IMR-90 (cell line): Measurements from ENCODE around the gene TIGD2. TPM values are rescaled to one million over a fixed set of nuclear protein-coding genes. Genes with fewer than 3 reads are reported as not detected.

Source experiments
- ATAC-seq: fragments of 200-7000 bp; cut with Tn5 transposase; 2 replicates; pipeline ENCODE4 v1.9.1; 2020; ENCODE audit warnings: low read depth, mild to moderate bottlenecking, moderate library complexity
- BruUV-seq: library from RNA; stranded (reverse); fragments of 400-500 nt; replicated peaks from 2 replicates; lab custom pipeline; 2021; lab: Mats Ljungman, UMichigan
- CTCF ChIA-PET: fragments of 300-600 bp; formaldehyde crosslinking; extraction: SDS; loops from one replicate; lab custom pipeline; 2021; ENCODE audit warnings: antibody characterized with exemption; lab: Yijun Ruan, JAX
- POLR2A ChIA-PET: fragments of 300-600 bp; sonication (Branson Sonifier 250); formaldehyde crosslinking; loops from one replicate; lab custom pipeline; 2022; ENCODE audit warnings: antibody characterized with exemption; ENCODE audit not compliant: unreplicated experiment; lab: Charles Lee
- DNase-seq: peaks from one replicate; pipeline ENCODE4 v3.0.0; 2013
- H2AFZ ChIP-seq: replicated peaks from 2 replicates; pipeline ENCODE3; 2013; ENCODE audit warnings: low read length, mild to moderate bottlenecking; ENCODE audit not compliant: poor library complexity
- H2AK5ac ChIP-seq: 2 replicates; pipeline ENCODE4 v1.6.1; 2013; ENCODE audit warnings: low read depth, low read length, inconsistent platforms
- H2AK9ac ChIP-seq: replicated peaks from 2 replicates; pipeline ENCODE3; 2013; ENCODE audit warnings: mild to moderate bottlenecking, low read depth, low read length, moderate library complexity; ENCODE audit not compliant: poor library complexity
- H2BK120ac ChIP-seq: 2 replicates; pipeline ENCODE4 v1.6.1; 2013; ENCODE audit warnings: low read depth, low read length, inconsistent platforms
- H2BK15ac ChIP-seq: 3 replicates; pipeline ENCODE4 v1.6.1; 2013; ENCODE audit warnings: low read depth, low read length, inconsistent platforms
- H2BK20ac ChIP-seq: 2 replicates; pipeline ENCODE4 v1.6.1; 2013; ENCODE audit warnings: low read depth, mild to moderate bottlenecking, inconsistent platforms, low read length, moderate library complexity
- H2BK5ac ChIP-seq: 2 replicates; pipeline ENCODE4 v1.6.1; 2013; ENCODE audit warnings: mild to moderate bottlenecking, low read depth, low read length, inconsistent platforms; ENCODE audit not compliant: poor library complexity, severe bottlenecking
- H3K14ac ChIP-seq: replicated peaks from 2 replicates; pipeline ENCODE4 v1.6.1; 2013; ENCODE audit warnings: low read depth, low read length, inconsistent platforms
- H3K18ac ChIP-seq: 2 replicates; pipeline ENCODE4 v1.6.1; 2013; ENCODE audit warnings: low read depth, low read length, control low read depth
- H3K23ac ChIP-seq: 2 replicates; pipeline ENCODE4 v1.6.1; 2013; ENCODE audit warnings: low read depth, low read length, inconsistent platforms
- H3K27ac ChIP-seq: 2 replicates; pipeline ENCODE4 v1.5.1; 2013; ENCODE audit warnings: mild to moderate bottlenecking, control low read depth, low read length; ENCODE audit not compliant: insufficient read depth
- H3K27me3 ChIP-seq: 2 replicates; pipeline ENCODE4 v1.6.1; 2013; ENCODE audit warnings: low read length; ENCODE audit not compliant: control insufficient read depth, insufficient read depth
- H3K36me3 ChIP-seq: 2 replicates; pipeline ENCODE4 v1.6.1; 2013; ENCODE audit warnings: low read length, mixed read lengths; ENCODE audit not compliant: control insufficient read depth, insufficient read depth
- H3K4ac ChIP-seq: 2 replicates; pipeline ENCODE4 v1.6.1; 2013; ENCODE audit warnings: low read depth, low read length, inconsistent platforms
- H3K4me1 ChIP-seq: 2 replicates; pipeline ENCODE4 v1.6.1; 2013; ENCODE audit warnings: low read length, mixed read lengths; ENCODE audit not compliant: control insufficient read depth, insufficient read depth
- H3K4me2 ChIP-seq: 2 replicates; pipeline ENCODE4 v1.6.1; 2013; ENCODE audit warnings: low read depth, mild to moderate bottlenecking, control low read depth, low read length, moderate library complexity
- H3K4me3 ChIP-seq: 2 replicates; pipeline ENCODE4 v1.5.1; 2013; ENCODE audit warnings: low read depth, mild to moderate bottlenecking, control low read depth, low read length, moderate library complexity; ENCODE audit not compliant: insufficient read depth
- H3K56ac ChIP-seq: 2 replicates; pipeline ENCODE4 v1.6.1; 2013; ENCODE audit warnings: low read length, inconsistent platforms; ENCODE audit not compliant: insufficient read depth; ENCODE audit errors: extremely low read depth
- H3K79me1 ChIP-seq, 2 experiments: 2 replicates each; pipeline ENCODE4 v1.6.1; 2013; ENCODE audit warnings: low read length in 2 of 2, inconsistent platforms in 1 of 2, low read depth in 1 of 2
- H3K9ac ChIP-seq: 2 replicates; pipeline ENCODE4 v1.6.1; 2013; ENCODE audit warnings: low read depth, low read length, control low read depth
- H3K9me1 ChIP-seq: 2 replicates; pipeline ENCODE4 v1.6.1; 2013; ENCODE audit warnings: low read length, inconsistent platforms; ENCODE audit not compliant: insufficient read depth
- H3K9me3 ChIP-seq: 2 replicates; pipeline ENCODE4 v1.6.1; 2013; ENCODE audit warnings: low read length; ENCODE audit not compliant: control insufficient read depth, insufficient read depth
- H4K20me1 ChIP-seq: 2 replicates; pipeline ENCODE4 v1.6.1; 2013; ENCODE audit warnings: low read length, inconsistent platforms; ENCODE audit not compliant: insufficient read depth
- H4K5ac ChIP-seq: 2 replicates; pipeline ENCODE4 v1.6.1; 2013; ENCODE audit warnings: mild to moderate bottlenecking, low read depth, low read length, control low read depth
- H4K8ac ChIP-seq, 2 experiments: 2 replicates each; pipeline ENCODE4 v1.6.1; 2013; ENCODE audit warnings: low read depth in 2 of 2, low read length in 2 of 2, control low read depth in 1 of 2, inconsistent platforms in 1 of 2
- H4K91ac ChIP-seq: 2 replicates; pipeline ENCODE4 v1.6.1; 2013; ENCODE audit warnings: low read depth, low read length, inconsistent platforms; ENCODE audit not compliant: insufficient read depth
- BHLHE40 ChIP-seq: fragments of 150-350 bp; IDR thresholded peaks from 2 replicates; pipeline ENCODE4 v1.6.1; 2016; ENCODE audit warnings: mild to moderate bottlenecking, low read depth, low read length
- ELK1 ChIP-seq: fragments of 150-350 bp; IDR thresholded peaks from 2 replicates; pipeline ENCODE4 v1.6.1; 2016; ENCODE audit warnings: low read depth, mild to moderate bottlenecking, low read length, moderate library complexity, borderline replicate concordance
- WGBS, 2 experiments: methylation state at CpG; one replicate each; pipeline versions ENCODE4 v1.1.5 to v1.1.7; 2013; ENCODE audit warnings: missing lambda C conversion rate in 2 of 2; ENCODE audit not compliant: insufficient read length in 1 of 2; ENCODE audit errors: extremely low coverage in 2 of 2; 5-methylcytosine and 5-hydroxymethylcytosine counted together
- dilution Hi-C: fragments of 300-500 bp; cut with HindIII; formaldehyde crosslinking; loops from one replicate; pipeline ENCODE4 v1.14.3; 2018; ENCODE audit warnings: low sequenced_read_pairs; ENCODE audit not compliant: unreplicated experiment
- in situ Hi-C: fragments of 300-500 bp; cut with MboI; formaldehyde crosslinking; loops from 3 replicates; pipeline ENCODE4 v1.14.3; 2019; ENCODE audit warnings: low sequenced_read_pairs, inconsistent platforms, mixed read lengths
- intact Hi-C: fragments of 100-400 bp; cut with micrococcal nuclease; formaldehyde crosslinking; loops from 2 replicates; pipeline ENCODE4 v1.10.0; 2022
- polyA plus RNA-seq, 3 experiments: library from polyadenylated mRNA; depleted of rRNA; stranded (reverse); fragments of >200 nt; gene quantifications; 2 replicates each; pipeline ENCODE4 v1.2.3, GENCODE V29; 2012; ENCODE audit warnings: low replicate concordance in 1 of 3
- total RNA-seq: library from RNA; depleted of rRNA; stranded (reverse); fragments of >200 nt; gene quantifications from 2 replicates; pipeline ENCODE4 v1.2.3, GENCODE V29; 2012
- TF ChIP-seq, protein P1 (sequence below): conservative IDR thresholded peaks from 2 replicates; pipeline ENCODE4 v1.5.1; 2012; ENCODE audit warnings: mild to moderate bottlenecking, low read depth, low read length, improper control_type of control experiment

TIGD2 gene
- total and polyA plus RNA-seq, 2 of the 4 experiments (the other 2 are of a cell fraction), result 5.6 to 12.4 TPM

DNA sequence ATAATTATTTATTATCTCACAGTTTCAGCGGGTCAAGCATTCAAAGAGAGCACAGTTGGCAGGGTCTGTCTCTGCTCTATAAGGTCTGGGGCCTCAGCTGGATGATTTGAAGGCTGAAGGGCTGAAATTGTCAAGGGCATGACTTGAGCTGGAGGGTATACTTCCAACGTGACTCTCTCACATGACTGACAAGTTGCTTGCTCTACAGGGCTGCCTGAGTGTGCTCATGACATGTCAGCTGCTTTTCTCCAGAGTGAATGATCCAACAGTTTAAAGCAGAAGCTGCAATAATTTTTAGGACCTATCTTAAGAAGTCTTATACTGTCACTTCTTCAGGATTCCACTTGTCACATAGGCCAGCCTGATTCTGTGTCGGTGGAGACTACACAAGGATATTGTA lies 51.2 kb downstream of the TIGD2 start:
- ATAC-seq (no peak), DNase-seq (no peak)
- 0% methylated on average over 1 of the region's 3 CpGs; no CpG with 5 or more reads in 1 of the 2 experiments for WGBS, 2 experiments
- H2BK15ac ChIP-seq, result no peak overlapping the region
- no peak overlapping the region for H2BK20ac ChIP-seq
- H2AK5ac ChIP-seq, result no peak overlapping the region
- no peak overlapping the region for H4K8ac ChIP-seq
- H2BK5ac ChIP-seq, result no peak overlapping the region
- in situ Hi-C loops, result no loop called here
- ChIA-PET POLR2A (no interaction called here), CTCF (interaction anchor here (1.5 to 2.2 kb wide), 2 partner anchors 9 to 94 kb away, joined by 3 to 6 read pairs; no protein-coding TSS in a partner anchor)
- no peaks in the 10 kb centered on the region for H3K79me1 ChIP-seq
- no peak overlapping the region for H4K5ac ChIP-seq
- H4K91ac ChIP-seq, result no peak overlapping the region
- H3K23ac ChIP-seq, result no peak overlapping the region
- no peak overlapping the region for H3K4me3 ChIP-seq
- no peaks in the 10 kb centered on the region for H3K36me3 ChIP-seq
- no peak overlapping the region for H3K14ac ChIP-seq
- no peaks in the 10 kb centered on the region for H3K4me1 ChIP-seq
- dilution Hi-C loops, result no loop called here
- H3K4ac ChIP-seq, result no peak overlapping the region
- BruUV-seq, result no TSS peak
- TF ChIP-seq, protein P1, sequence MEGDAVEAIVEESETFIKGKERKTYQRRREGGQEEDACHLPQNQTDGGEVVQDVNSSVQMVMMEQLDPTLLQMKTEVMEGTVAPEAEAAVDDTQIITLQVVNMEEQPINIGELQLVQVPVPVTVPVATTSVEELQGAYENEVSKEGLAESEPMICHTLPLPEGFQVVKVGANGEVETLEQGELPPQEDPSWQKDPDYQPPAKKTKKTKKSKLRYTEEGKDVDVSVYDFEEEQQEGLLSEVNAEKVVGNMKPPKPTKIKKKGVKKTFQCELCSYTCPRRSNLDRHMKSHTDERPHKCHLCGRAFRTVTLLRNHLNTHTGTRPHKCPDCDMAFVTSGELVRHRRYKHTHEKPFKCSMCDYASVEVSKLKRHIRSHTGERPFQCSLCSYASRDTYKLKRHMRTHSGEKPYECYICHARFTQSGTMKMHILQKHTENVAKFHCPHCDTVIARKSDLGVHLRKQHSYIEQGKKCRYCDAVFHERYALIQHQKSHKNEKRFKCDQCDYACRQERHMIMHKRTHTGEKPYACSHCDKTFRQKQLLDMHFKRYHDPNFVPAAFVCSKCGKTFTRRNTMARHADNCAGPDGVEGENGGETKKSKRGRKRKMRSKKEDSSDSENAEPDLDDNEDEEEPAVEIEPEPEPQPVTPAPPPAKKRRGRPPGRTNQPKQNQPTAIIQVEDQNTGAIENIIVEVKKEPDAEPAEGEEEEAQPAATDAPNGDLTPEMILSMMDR, result no peak
- TF ChIP-seq ELK1 (no peak), BHLHE40 (no peak)
- H3K9ac ChIP-seq, result no peak overlapping the region
- intact Hi-C loops, result no loop called here
- no peak overlapping the region for H2BK120ac ChIP-seq
- H2AFZ ChIP-seq, result no peak overlapping the region
- H3K18ac ChIP-seq, result no peak overlapping the region
- H3K9me3 ChIP-seq, result no peaks in the 10 kb centered on the region
- no peaks in the 10 kb centered on the region for H4K20me1 ChIP-seq
- H3K27me3 ChIP-seq, result peaks cover 7% of the 10 kb centered on the region
- no peak overlapping the region for H3K4me2 ChIP-seq
- no peak overlapping the region for H3K56ac ChIP-seq
- no peak overlapping the region for H2AK9ac ChIP-seq
- H3K9me1 ChIP-seq, result no peaks in the 10 kb centered on the region
- no peak overlapping the region for H3K27ac ChIP-seq
